GM12878 (cell line): ENCODE measurements around the gene GAS2L1. TPM values are rescaled to one million over a fixed set of nuclear protein-coding genes. Genes with fewer than 3 reads are reported as not detected.

Experiments
- ATAC-seq: fragments of 200-7000 bp; cut with Tn5 transposase; 3 replicates; pipeline ENCODE4 v1.9.1; 2020; ENCODE audit warnings: mild to moderate bottlenecking, moderate library complexity
- BruUV-seq: library from RNA; stranded (reverse); fragments of 400-500 nt; replicated peaks from 2 replicates; lab custom pipeline; 2021; lab: Mats Ljungman, UMichigan
- CTCF ChIA-PET: fragments of 300-600 bp; sonication (Branson Sonifier 250); formaldehyde crosslinking; extraction: SDS; loops from one replicate; lab custom pipeline; 2021; ENCODE audit warnings: inconsistent platforms; lab: Yijun Ruan, JAX
- POLR2A ChIA-PET: fragments of 350-600 bp; formaldehyde crosslinking; extraction: SDS; loops from one replicate; lab custom pipeline; 2021; ENCODE audit warnings: inconsistent platforms; lab: Charles Lee
- RAD21 ChIA-PET: fragments of 300-600 bp; sonication (Branson Sonifier 250); formaldehyde crosslinking; loops from one replicate; lab custom pipeline; 2023; ENCODE audit warnings: antibody characterized with exemption; ENCODE audit not compliant: unreplicated experiment; lab: Charles Lee
- SMC1A ChIA-PET: fragments of 300-600 bp; sonication (Branson Sonifier 250); formaldehyde crosslinking; loops from one replicate; lab custom pipeline; 2023; ENCODE audit not compliant: unreplicated experiment, uncharacterized antibody; lab: Charles Lee
- DNase-seq: peaks from one replicate; pipeline ENCODE4 v3.0.0-alpha.2; 2011; ENCODE audit warnings: low read depth, low spot score
- FAIRE-seq: peaks from 3 replicates; lab custom pipeline; 2011; peaks lifted over from hg19 to GRCh38; lab: Jason Lieb, UNC
- H2AFZ ChIP-seq: 2 replicates; pipeline ENCODE4 v1.6.0; 2011; ENCODE audit warnings: low read depth, low read length, control low read depth; ENCODE audit not compliant: control insufficient read depth
- H3K27ac ChIP-seq: 2 replicates; pipeline ENCODE4 v1.5.1; 2011; ENCODE audit warnings: control low read depth; ENCODE audit not compliant: control insufficient read depth, insufficient read depth
- H3K27me3 ChIP-seq, 2 experiments: replicated peaks in 1 of 2; 2 replicates each; pipeline versions ENCODE4 v1.6.0 to v1.6.1; 2011; ENCODE audit warnings: low read length in 1 of 2; ENCODE audit not compliant: control insufficient read depth in 2 of 2, insufficient read depth in 2 of 2
- H3K36me3 ChIP-seq, 2 experiments: 2 replicates each; pipeline ENCODE4 v1.5.1; 2011; ENCODE audit warnings: low read length in 1 of 2; ENCODE audit not compliant: control insufficient read depth in 2 of 2, insufficient read depth in 2 of 2
- H3K4me1 ChIP-seq: 2 replicates; pipeline ENCODE4 v1.6.1; 2011; ENCODE audit warnings: mild to moderate bottlenecking, low read length, moderate library complexity, mixed read lengths; ENCODE audit not compliant: control insufficient read depth, insufficient read depth
- H3K4me2 ChIP-seq: 2 replicates; pipeline ENCODE4 v1.6.0; 2011; ENCODE audit warnings: control low read depth; ENCODE audit not compliant: control insufficient read depth, insufficient read depth
- H3K4me3 ChIP-seq: fragments of 200-600 bp; sonication (generic); 2 replicates; pipeline ENCODE4 v1.5.1; 2016
- H3K79me2 ChIP-seq: 2 replicates; pipeline ENCODE4 v1.6.0; 2011; ENCODE audit warnings: low read length; ENCODE audit not compliant: control insufficient read depth, insufficient read depth
- H3K9ac ChIP-seq: 2 replicates; pipeline ENCODE4 v1.8.0; 2011; ENCODE audit warnings: low read length, control low read depth, mixed read lengths; ENCODE audit not compliant: control insufficient read depth, insufficient read depth
- H3K9me3 ChIP-seq: replicated peaks from 3 replicates; pipeline ENCODE4 v1.5.1; 2011; ENCODE audit warnings: mild to moderate bottlenecking, low read length; ENCODE audit not compliant: control insufficient read depth, insufficient read depth
- H4K20me1 ChIP-seq: 2 replicates; pipeline ENCODE4 v1.6.0; 2011; ENCODE audit not compliant: control insufficient read depth, insufficient read depth
- CEBPB ChIP-seq, 2 experiments: fragments of 150-350 bp in 1 of 2; IDR thresholded peaks; 2 replicates each; pipeline ENCODE4 v1.6.1; 2012 to 2014; ENCODE audit warnings: low read depth in 2 of 2, low read length in 2 of 2, borderline replicate concordance in 1 of 2, inconsistent platforms in 1 of 2
- ETV6 ChIP-seq, 2 experiments: fragments of 450-650 bp in 1 of 2; IDR thresholded peaks in 1 of 2; conservative IDR thresholded peaks in 1 of 2; 2 replicates each; pipeline ENCODE4 v1.6.1; 2014; ENCODE audit warnings: antibody characterized with exemption in 1 of 2, borderline replicate concordance in 1 of 2, low read depth in 1 of 2, mild to moderate bottlenecking in 1 of 2, moderate library complexity in 1 of 2
- MLLT1 ChIP-seq: fragments of 450-650 bp; IDR thresholded peaks from 2 replicates; pipeline ENCODE4 v1.6.1; 2016; ENCODE audit warnings: mild to moderate bottlenecking
- NFYA ChIP-seq: IDR thresholded peaks from 2 replicates; pipeline ENCODE4 v1.6.1; 2011; ENCODE audit warnings: low read depth, mild to moderate bottlenecking, low read length, improper control_type of control experiment, borderline replicate concordance
- NRF1 ChIP-seq: conservative IDR thresholded peaks from 2 replicates; pipeline ENCODE4 v1.6.1; 2011; ENCODE audit warnings: mild to moderate bottlenecking, low read depth, low read length, improper control_type of control experiment
- PAX8 ChIP-seq: fragments of 450-650 bp; IDR thresholded peaks from 2 replicates; pipeline ENCODE4 v1.6.1; 2017; ENCODE audit warnings: mild to moderate bottlenecking, moderate library complexity
- RAD51 ChIP-seq: fragments of 450-650 bp; IDR thresholded peaks from 2 replicates; pipeline ENCODE4 v1.6.1; 2016; ENCODE audit warnings: moderate library complexity, mild to moderate bottlenecking, inconsistent platforms
- RUNX3 ChIP-seq: IDR thresholded peaks from 2 replicates; pipeline ENCODE4 v1.6.1; 2012; ENCODE audit warnings: low read length, inconsistent platforms
- STAT3 ChIP-seq: IDR thresholded peaks from 2 replicates; pipeline ENCODE4 v1.6.1; 2011; ENCODE audit warnings: low read depth, low read length, improper control_type of control experiment
- ZBED1 ChIP-seq: IDR thresholded peaks from 2 replicates; pipeline ENCODE4 v1.6.1; 2016; ENCODE audit warnings: borderline replicate concordance
- WGBS: methylation state at CpG from one replicate; pipeline ENCODE4 v1.1.6; 2016; ENCODE audit warnings: low lambda C conversion rate; ENCODE audit not compliant: insufficient replicate concordance, insufficient coverage; ENCODE audit errors: missing lambda C conversion rate; 5-methylcytosine and 5-hydroxymethylcytosine counted together
- in situ Hi-C: fragments of 300-500 bp; cut with MboI; formaldehyde crosslinking; loops from 9 replicates; pipeline ENCODE4 v1.14.3; 2018; ENCODE audit warnings: mixed read lengths
- intact Hi-C: fragments of 100-400 bp; cut with micrococcal nuclease; formaldehyde crosslinking; loops from one replicate; pipeline ENCODE4 v1.14.2; 2022; ENCODE audit not compliant: unreplicated experiment
- polyA plus RNA-seq, 11 experiments: library from polyadenylated mRNA; depleted of rRNA in 4 of 11; unstranded in 6 of 11; stranded (reverse) in 5 of 11; fragments of >200 nt; fragmentation: Nextera tagmentation in 4 of 11; fragmentation: Illumina TruSeq in 1 of 11; extraction: Ambion mirVana in 4 of 11; extraction: Trizol in 1 of 11; gene quantifications; 1 replicate in 1 of 11; 2 replicates in 10 of 11; pipeline versions ENCODE4 v1.2.1 to v1.2.3, GENCODE V29; 2011 to 2016; ENCODE audit warnings: inconsistent platforms in 2 of 11, missing spikeins in 2 of 11, low read depth in 1 of 11
- total RNA-seq, 4 experiments: library from RNA; depleted of rRNA in 3 of 4; stranded (reverse); fragments of >200 nt in 3 of 4; fragmentation: Illumina TruSeq in 1 of 4; extraction: Trizol in 1 of 4; gene quantifications; 2 replicates each; pipeline versions ENCODE4 v1.2.1 to v1.2.3, GENCODE V29; 2013 to 2021
- TF ChIP-seq, protein P1 (sequence below): fragments of 450-650 bp; IDR thresholded peaks from 2 replicates; pipeline ENCODE4 v1.6.1; 2018; ENCODE audit warnings: borderline replicate concordance, mild to moderate bottlenecking; ENCODE audit not compliant: partially characterized antibody

Gene GAS2L1
- total and polyA plus RNA-seq, 10 of the 15 experiments (the other 5 are each of a cell fraction or from before 2014, with no cell fraction given): 0.03 to 0.13 TPM; not detected in 8

DNA sequence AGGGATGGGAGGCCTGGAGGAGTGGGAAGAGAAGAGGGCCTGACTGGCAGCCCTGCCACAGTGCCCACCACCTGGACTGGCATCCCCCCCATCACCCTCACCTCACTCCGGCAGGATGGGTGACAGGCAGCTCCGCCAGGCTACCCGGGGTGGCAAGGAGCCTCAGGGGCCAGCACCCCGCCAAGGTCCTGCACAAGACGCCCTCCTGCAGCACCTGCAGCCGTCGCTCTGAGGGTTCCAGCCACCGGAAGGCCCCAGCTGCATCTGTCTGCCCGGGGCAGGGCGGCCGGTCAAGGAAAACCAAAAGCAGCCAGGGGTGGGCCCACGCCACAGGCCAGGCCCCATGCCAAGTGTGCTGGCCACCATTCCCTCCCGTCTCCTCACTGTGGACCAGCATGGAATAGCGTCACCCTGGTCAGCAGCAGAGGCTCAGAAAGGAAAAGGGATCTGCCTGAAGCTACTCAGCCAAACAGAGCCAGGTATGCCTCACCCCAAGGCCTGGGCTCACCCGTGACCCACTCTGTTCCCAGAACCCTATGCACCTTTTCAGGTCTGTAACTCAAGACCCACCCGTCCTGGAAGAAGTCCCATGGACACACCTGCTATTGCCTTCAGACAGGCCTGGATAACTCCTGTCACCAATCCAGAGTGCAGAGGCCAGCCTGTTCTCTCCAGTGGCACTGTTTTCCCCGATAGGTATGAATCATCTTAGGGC, 45.7 kb upstream of the GAS2L1 start:
- RAD21 ChIA-PET: no interaction called here
- no peak overlapping the region for H3K4me2 ChIP-seq
- in situ Hi-C loops: no loop called here
- peak; percentile 4; the same call in 2 of the 3 replicates for ATAC-seq
- H3K9ac ChIP-seq: no peak overlapping the region
- no peak for DNase-seq
- WGBS: 90% methylated on average over 17 of the region's 17 CpGs
- H3K9me3 ChIP-seq: no peaks in the 10 kb centered on the region
- BruUV-seq: no TSS peak
- H4K20me1 ChIP-seq: no peaks in the 10 kb centered on the region
- H3K79me2 ChIP-seq: peaks cover 2% of the 10 kb centered on the region
- intact Hi-C loops: no loop called here
- TF ChIP-seq CEBPB (IDR thresholded peaks at IDR 0.05; ENCODE audit: borderline replicate concordance in 1 of 2, low read depth in 2 of 2, low read length in 2 of 2) (no peak), RUNX3 (no peak), ETV6 (conservative IDR thresholded peaks at IDR 0.05 in 1 of 2, IDR thresholded peaks at IDR 0.05 in 1 of 2; ENCODE audit: borderline replicate concordance in 1 of 2, low read depth in 1 of 2) (no peak), MLLT1 (no peak), STAT3 (no peak), NRF1 (no peak), NFYA (no peak), PAX8 (no peak), RAD51 (no peak), ZBED1 (no peak)
- TF ChIP-seq, protein P1, sequence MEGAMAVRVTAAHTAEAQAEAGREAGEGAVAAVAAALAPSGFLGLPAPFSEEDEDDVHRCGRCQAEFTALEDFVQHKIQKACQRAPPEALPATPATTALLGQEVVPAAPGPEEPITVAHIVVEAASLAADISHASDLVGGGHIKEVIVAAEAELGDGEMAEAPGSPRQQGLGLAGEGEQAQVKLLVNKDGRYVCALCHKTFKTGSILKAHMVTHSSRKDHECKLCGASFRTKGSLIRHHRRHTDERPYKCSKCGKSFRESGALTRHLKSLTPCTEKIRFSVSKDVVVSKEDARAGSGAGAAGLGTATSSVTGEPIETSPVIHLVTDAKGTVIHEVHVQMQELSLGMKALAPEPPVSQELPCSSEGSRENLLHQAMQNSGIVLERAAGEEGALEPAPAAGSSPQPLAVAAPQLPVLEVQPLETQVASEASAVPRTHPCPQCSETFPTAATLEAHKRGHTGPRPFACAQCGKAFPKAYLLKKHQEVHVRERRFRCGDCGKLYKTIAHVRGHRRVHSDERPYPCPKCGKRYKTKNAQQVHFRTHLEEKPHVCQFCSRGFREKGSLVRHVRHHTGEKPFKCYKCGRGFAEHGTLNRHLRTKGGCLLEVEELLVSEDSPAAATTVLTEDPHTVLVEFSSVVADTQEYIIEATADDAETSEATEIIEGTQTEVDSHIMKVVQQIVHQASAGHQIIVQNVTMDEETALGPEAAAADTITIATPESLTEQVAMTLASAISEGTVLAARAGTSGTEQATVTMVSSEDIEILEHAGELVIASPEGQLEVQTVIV: no peak
- SMC1A ChIA-PET: no interaction called here
- POLR2A ChIA-PET: no interaction called here
- no peak overlapping the region for H3K4me3 ChIP-seq
- H3K27ac ChIP-seq: no peak overlapping the region
- H3K4me1 ChIP-seq: no peaks in the 10 kb centered on the region
- H2AFZ ChIP-seq: no peak overlapping the region
- no peaks in the 10 kb centered on the region for H3K27me3 ChIP-seq
- CTCF ChIA-PET: interaction anchor here (2.7 kb wide), 1 partner anchor 15 kb away, joined by 7 read pairs; no protein-coding TSS in a partner anchor
- FAIRE-seq: no peak
- H3K36me3 ChIP-seq: peaks cover 7 to 9% of the 10 kb centered on the region in 2 experiments; a peak in 3 of 4 replicates
